ENCODE data around the gene ID3.

DNA sequence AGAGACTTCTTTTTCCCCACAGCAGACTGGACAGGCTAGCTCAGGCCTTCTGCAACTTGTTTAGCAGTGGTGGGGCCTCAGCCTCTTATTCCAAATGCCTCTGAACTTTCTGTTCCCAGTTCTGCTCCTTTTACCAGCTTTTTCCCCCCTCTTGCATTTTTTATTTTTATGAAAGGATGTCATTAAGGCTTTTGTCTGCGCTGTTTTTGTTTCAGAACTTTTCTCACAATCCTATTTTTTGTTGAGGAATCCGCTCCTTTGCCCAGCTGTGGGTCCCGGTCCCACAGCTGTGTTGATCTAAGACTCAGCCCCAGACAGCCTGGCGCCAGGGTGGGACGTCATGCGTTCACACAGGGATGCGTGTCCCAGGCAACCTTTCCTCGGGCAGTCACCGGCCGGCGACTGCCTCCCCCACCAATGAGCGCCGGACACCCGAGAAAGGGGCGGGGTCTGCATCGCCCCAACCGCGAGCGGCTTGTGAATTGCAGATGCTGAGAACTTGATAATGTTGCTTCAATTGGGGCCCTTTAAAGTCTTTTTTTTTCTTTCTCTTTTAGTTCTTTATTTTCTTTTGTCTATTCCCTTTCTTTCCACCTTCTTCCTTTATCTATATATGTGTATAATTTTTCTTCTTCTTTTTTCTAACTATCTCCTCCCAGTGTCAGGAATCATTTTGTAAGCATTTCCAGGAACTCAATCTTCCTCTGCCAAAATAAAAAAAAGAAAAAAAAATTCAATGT lies 3.0 kb upstream of the ID3 start:
- TF ChIP-seq, protein P1, sequence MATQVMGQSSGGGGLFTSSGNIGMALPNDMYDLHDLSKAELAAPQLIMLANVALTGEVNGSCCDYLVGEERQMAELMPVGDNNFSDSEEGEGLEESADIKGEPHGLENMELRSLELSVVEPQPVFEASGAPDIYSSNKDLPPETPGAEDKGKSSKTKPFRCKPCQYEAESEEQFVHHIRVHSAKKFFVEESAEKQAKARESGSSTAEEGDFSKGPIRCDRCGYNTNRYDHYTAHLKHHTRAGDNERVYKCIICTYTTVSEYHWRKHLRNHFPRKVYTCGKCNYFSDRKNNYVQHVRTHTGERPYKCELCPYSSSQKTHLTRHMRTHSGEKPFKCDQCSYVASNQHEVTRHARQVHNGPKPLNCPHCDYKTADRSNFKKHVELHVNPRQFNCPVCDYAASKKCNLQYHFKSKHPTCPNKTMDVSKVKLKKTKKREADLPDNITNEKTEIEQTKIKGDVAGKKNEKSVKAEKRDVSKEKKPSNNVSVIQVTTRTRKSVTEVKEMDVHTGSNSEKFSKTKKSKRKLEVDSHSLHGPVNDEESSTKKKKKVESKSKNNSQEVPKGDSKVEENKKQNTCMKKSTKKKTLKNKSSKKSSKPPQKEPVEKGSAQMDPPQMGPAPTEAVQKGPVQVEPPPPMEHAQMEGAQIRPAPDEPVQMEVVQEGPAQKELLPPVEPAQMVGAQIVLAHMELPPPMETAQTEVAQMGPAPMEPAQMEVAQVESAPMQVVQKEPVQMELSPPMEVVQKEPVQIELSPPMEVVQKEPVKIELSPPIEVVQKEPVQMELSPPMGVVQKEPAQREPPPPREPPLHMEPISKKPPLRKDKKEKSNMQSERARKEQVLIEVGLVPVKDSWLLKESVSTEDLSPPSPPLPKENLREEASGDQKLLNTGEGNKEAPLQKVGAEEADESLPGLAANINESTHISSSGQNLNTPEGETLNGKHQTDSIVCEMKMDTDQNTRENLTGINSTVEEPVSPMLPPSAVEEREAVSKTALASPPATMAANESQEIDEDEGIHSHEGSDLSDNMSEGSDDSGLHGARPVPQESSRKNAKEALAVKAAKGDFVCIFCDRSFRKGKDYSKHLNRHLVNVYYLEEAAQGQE (IDR thresholded peaks at IDR 0.05; ENCODE audit: insufficient replicate concordance, low read depth), result no peak
- TF ChIP-seq, protein P2, sequence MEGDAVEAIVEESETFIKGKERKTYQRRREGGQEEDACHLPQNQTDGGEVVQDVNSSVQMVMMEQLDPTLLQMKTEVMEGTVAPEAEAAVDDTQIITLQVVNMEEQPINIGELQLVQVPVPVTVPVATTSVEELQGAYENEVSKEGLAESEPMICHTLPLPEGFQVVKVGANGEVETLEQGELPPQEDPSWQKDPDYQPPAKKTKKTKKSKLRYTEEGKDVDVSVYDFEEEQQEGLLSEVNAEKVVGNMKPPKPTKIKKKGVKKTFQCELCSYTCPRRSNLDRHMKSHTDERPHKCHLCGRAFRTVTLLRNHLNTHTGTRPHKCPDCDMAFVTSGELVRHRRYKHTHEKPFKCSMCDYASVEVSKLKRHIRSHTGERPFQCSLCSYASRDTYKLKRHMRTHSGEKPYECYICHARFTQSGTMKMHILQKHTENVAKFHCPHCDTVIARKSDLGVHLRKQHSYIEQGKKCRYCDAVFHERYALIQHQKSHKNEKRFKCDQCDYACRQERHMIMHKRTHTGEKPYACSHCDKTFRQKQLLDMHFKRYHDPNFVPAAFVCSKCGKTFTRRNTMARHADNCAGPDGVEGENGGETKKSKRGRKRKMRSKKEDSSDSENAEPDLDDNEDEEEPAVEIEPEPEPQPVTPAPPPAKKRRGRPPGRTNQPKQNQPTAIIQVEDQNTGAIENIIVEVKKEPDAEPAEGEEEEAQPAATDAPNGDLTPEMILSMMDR (IDR thresholded peaks at IDR 0.05; ENCODE audit: insufficient read depth, low read length), result no peak
- TF ChIP-seq POLR2AphosphoS5 (IDR thresholded peaks at IDR 0.05; ENCODE audit: low read depth) (no peak), GABPA (IDR thresholded peaks at IDR 0.05; ENCODE audit: low read depth) (no peak)
